GM12892 (cell line): ENCODE results near the gene TSR3.

Experiments
- POLR2A ChIP-seq: IDR thresholded peaks from 2 replicates; pipeline ENCODE4 v1.6.1; 2011; ENCODE audit warnings: low read depth, low read length, control low read depth
- POLR2AphosphoS5 ChIP-seq: IDR thresholded peaks from 2 replicates; pipeline ENCODE4 v1.6.1; 2011; ENCODE audit warnings: low read depth, low read length, control low read depth

GRCh38 chr16:1330260-1330914 lies 21.3 kb downstream of the TSR3 start:
- TF ChIP-seq POLR2A (no peak), POLR2AphosphoS5 (no peak)
